A673 (cell line): ENCODE results near the gene CDA. TPM values are rescaled to one million over a fixed set of nuclear protein-coding genes. Genes with fewer than 3 reads are reported as not detected.
A peak's percentile ranks its signal among the peaks of the same experiment; 100 is the strongest.

Experiments used
- BruUV-seq: library from RNA; stranded (reverse); fragments of 400-500 nt; replicated peaks from 2 replicates; lab custom pipeline; 2021; lab: Mats Ljungman, UMichigan
- CTCF ChIA-PET: fragments of 300-600 bp; sonication (Branson Sonifier 250); formaldehyde crosslinking; loops from one replicate; lab custom pipeline; 2022; ENCODE audit warnings: antibody characterized with exemption; lab: Charles Lee
- POLR2A ChIA-PET: fragments of 300-600 bp; sonication (Branson Sonifier 250); formaldehyde crosslinking; loops from one replicate; lab custom pipeline; 2022; ENCODE audit warnings: antibody characterized with exemption; ENCODE audit not compliant: low non-redundant PET; lab: Charles Lee
- DNase-seq: peaks from one replicate; pipeline ENCODE4 v3.0.0-alpha.2; 2015; ENCODE audit warnings: low spot score
- H3K27ac ChIP-seq: fragments of 200-600 bp; sonication (generic); 2 replicates; pipeline ENCODE4 v1.5.1; 2016; ENCODE audit warnings: mixed run types, low read depth, mild to moderate bottlenecking, mixed read lengths, antibody characterized with exemption, low read length; ENCODE audit not compliant: poor library complexity, severe bottlenecking
- H3K27me3 ChIP-seq: fragments of 200-600 bp; sonication (generic); replicated peaks from 2 replicates; pipeline ENCODE4 v1.6.1; 2017; ENCODE audit warnings: mixed run types, low read depth, mild to moderate bottlenecking, mixed read lengths, antibody characterized with exemption, low read length; ENCODE audit not compliant: insufficient read depth, poor library complexity
- H3K36me3 ChIP-seq: fragments of 200-600 bp; sonication (generic); 2 replicates; pipeline ENCODE4 v1.6.1; 2016; ENCODE audit warnings: mixed run types, mild to moderate bottlenecking, mixed read lengths, antibody characterized with exemption, low read length; ENCODE audit not compliant: insufficient read depth, poor library complexity, severe bottlenecking
- H3K4me1 ChIP-seq: fragments of 200-600 bp; sonication (generic); 2 replicates; pipeline ENCODE4 v1.6.1; 2017; ENCODE audit warnings: mixed run types, mild to moderate bottlenecking, mixed read lengths, antibody characterized with exemption, low read length; ENCODE audit not compliant: insufficient read depth, poor library complexity, severe bottlenecking
- H3K4me3 ChIP-seq: fragments of 200-600 bp; sonication (generic); 2 replicates; pipeline ENCODE4 v1.5.1; 2016; ENCODE audit warnings: low read depth, mixed run types, mild to moderate bottlenecking, mixed read lengths, low read length; ENCODE audit not compliant: poor library complexity, severe bottlenecking
- H3K9me3 ChIP-seq: fragments of 200-600 bp; sonication (generic); 2 replicates; pipeline ENCODE4 v1.6.1; 2016; ENCODE audit warnings: mixed run types, low read depth, mild to moderate bottlenecking, mixed read lengths, antibody characterized with exemption, low read length; ENCODE audit not compliant: poor library complexity, severe bottlenecking
- CTCF ChIP-seq: fragments of 300-800, 200-600 bp; sonication (generic); conservative IDR thresholded peaks from 2 replicates; pipeline ENCODE4 v1.5.1; 2017; ENCODE audit warnings: low read depth, mild to moderate bottlenecking, antibody characterized with exemption, low read length, moderate library complexity, mixed read lengths
- EZH2 ChIP-seq: fragments of 200-600 bp; sonication (generic); IDR thresholded peaks from 2 replicates; pipeline ENCODE4 v1.6.1; 2017; ENCODE audit warnings: borderline replicate concordance, low read depth, mild to moderate bottlenecking, mixed read lengths, antibody characterized with exemption, low read length; ENCODE audit not compliant: poor library complexity, severe bottlenecking
- intact Hi-C: fragments of 100-400 bp; cut with micrococcal nuclease; formaldehyde crosslinking; loops from one replicate; pipeline ENCODE4 v1.10.0; 2022; ENCODE audit not compliant: unreplicated experiment
- total RNA-seq: library from RNA; stranded (reverse); gene quantifications from 2 replicates; pipeline ENCODE4 v1.2.3, GENCODE V29; 2021

CDA gene
- total RNA-seq, 1 experiment from 2014 or later: not detected

GRCh38 chr1:20648438-20648837, 59.5 kb downstream of the CDA start:
- H3K4me1 ChIP-seq: no peaks in the 10 kb centered on the region
- no TSS peak for BruUV-seq
- intact Hi-C loops: no loop called here
- ChIA-PET CTCF (no interaction called here), POLR2A (no interaction called here)
- no peak overlapping the region for H3K4me3 ChIP-seq
- no peaks in the 10 kb centered on the region for H3K9me3 ChIP-seq
- no peak for TF ChIP-seq CTCF
- TF ChIP-seq EZH2: no peak
- H3K36me3 ChIP-seq: peaks cover 22% of the 10 kb centered on the region
- DNase-seq: no peak
- no peak overlapping the region for H3K27ac ChIP-seq
- no peaks in the 10 kb centered on the region for H3K27me3 ChIP-seq

- DNase-seq: no peak
- H3K36me3 ChIP-seq: peaks cover 27% of the 10 kb centered on the region
Measured at GRCh38 chr1:20648946-20649345, 60.0 kb downstream of the CDA start.

GRCh38 chr1:20652300-20652699, 63.4 kb downstream of the CDA start:
- BruUV-seq: TSS peak; percentile 80

More at GRCh38 chr1:20648946-20649345, 60.0 kb downstream of the CDA start:
- Histone ChIP-seq H3K9me3 (no peaks in the 10 kb centered on the region), H3K4me1 (no peaks in the 10 kb centered on the region), H3K27ac (no peak overlapping the region), H3K27me3 (no peaks in the 10 kb centered on the region), H3K4me3 (no peak overlapping the region)
- BruUV-seq: no TSS peak
- POLR2A ChIA-PET: no interaction called here
- TF ChIP-seq CTCF (no peak), EZH2 (no peak)
- intact Hi-C loops: no loop called here
- CTCF ChIA-PET: no interaction called here

More at GRCh38 chr1:20652300-20652699, 63.4 kb downstream of the CDA start:
- no peaks in the 10 kb centered on the region for H3K27me3 ChIP-seq
- CTCF ChIA-PET: no interaction called here
- H3K27ac ChIP-seq: no peak overlapping the region
- POLR2A ChIA-PET: no interaction called here
- DNase-seq: no peak
- H3K4me1 ChIP-seq: no peaks in the 10 kb centered on the region
- H3K9me3 ChIP-seq: no peaks in the 10 kb centered on the region
- no peak for TF ChIP-seq EZH2
- TF ChIP-seq CTCF: no peak
- no peak overlapping the region for H3K4me3 ChIP-seq
- intact Hi-C loops: no loop called here
- peaks cover 55% of the 10 kb centered on the region for H3K36me3 ChIP-seq
